ENCODE results near the gene KDR. TPM values are rescaled to one million over a fixed set of nuclear protein-coding genes. Genes with fewer than 3 reads are reported as not detected.

KDR gene
- total and polyA plus RNA-seq, 12 donors: 9.3 to 45.7 (median 23.4) TPM

DNA sequence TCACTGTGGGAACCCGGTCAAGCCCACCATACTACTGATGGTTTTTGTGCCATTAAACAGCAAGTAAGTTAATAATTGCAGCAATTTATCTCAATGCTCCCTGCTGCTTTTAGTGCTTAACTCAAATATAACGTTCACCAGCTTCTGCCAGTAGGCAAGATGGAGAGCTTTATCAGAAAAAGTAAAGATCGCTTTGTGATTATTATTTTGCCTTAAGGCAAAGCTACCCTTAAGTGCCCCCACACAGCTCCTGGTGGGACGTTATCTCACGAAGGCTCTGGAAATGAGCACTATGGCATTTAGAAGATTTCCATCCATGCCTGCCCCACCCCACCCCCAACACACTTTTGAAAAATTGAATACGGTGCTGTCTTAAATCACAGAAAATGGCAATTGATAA lies 59.4 kb downstream of the KDR start:
- TF ChIP-seq, protein P1, sequence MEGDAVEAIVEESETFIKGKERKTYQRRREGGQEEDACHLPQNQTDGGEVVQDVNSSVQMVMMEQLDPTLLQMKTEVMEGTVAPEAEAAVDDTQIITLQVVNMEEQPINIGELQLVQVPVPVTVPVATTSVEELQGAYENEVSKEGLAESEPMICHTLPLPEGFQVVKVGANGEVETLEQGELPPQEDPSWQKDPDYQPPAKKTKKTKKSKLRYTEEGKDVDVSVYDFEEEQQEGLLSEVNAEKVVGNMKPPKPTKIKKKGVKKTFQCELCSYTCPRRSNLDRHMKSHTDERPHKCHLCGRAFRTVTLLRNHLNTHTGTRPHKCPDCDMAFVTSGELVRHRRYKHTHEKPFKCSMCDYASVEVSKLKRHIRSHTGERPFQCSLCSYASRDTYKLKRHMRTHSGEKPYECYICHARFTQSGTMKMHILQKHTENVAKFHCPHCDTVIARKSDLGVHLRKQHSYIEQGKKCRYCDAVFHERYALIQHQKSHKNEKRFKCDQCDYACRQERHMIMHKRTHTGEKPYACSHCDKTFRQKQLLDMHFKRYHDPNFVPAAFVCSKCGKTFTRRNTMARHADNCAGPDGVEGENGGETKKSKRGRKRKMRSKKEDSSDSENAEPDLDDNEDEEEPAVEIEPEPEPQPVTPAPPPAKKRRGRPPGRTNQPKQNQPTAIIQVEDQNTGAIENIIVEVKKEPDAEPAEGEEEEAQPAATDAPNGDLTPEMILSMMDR (IDR thresholded peaks at IDR 0.05): no peak
- H3K4me3 ChIP-seq: no peak overlapping the region
- 68 to 72% methylated on average over 6 of the region's 6 CpGs for WGBS, 2 donors
- ATAC-seq: no peak
- H3K27me3 ChIP-seq: no peaks in the 10 kb centered on the region
- intact Hi-C loops (cut with DNase I): no loop called here
- H3K9me3 ChIP-seq: no peaks in the 10 kb centered on the region
- H3K36me3 ChIP-seq: no peaks in the 10 kb centered on the region
- H3K27ac ChIP-seq: no peak overlapping the region
- DNase-seq: no peak
- peaks cover 0 to 22% (median 4%) of the 10 kb centered on the region in 9 donors for H3K4me1 ChIP-seq

DNA sequence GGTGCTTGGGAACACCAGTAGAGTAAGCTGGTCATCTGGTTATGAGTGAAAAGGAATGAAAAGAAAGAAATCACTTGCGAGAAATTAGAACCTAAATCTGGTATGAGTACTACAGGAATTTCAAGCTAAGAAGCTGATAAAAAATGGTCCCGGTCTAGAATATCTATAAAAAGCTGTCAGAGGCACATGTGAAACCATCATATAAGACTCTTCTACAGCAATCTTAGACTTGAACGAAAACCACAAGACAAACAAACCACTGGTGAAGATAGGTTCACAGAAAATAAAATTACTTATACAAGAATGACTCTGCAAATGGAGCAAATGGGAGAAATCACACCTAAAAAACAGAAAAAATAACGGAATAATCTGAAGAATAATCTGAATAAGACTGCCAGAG lies 69.9 kb downstream of the KDR start:
- DNase-seq: no peak
- TF ChIP-seq, protein P1 (IDR thresholded peaks at IDR 0.05): no peak
- Histone ChIP-seq H3K4me3 (no peak overlapping the region), H3K9me3 (peaks cover 0 to 14% (median 0%) of the 10 kb centered on the region in 11 donors), H3K36me3 (no peaks in the 10 kb centered on the region), H3K27me3 (no peaks in the 10 kb centered on the region), H3K4me1 (peaks cover 0 to 18% (median 6%) of the 10 kb centered on the region in 9 donors), H3K27ac (no peak overlapping the region)
- intact Hi-C loops (cut with DNase I): no loop called here
- 74% methylated on average over 4 of the region's 4 CpGs for WGBS, 2 donors
- no peak for ATAC-seq

DNA sequence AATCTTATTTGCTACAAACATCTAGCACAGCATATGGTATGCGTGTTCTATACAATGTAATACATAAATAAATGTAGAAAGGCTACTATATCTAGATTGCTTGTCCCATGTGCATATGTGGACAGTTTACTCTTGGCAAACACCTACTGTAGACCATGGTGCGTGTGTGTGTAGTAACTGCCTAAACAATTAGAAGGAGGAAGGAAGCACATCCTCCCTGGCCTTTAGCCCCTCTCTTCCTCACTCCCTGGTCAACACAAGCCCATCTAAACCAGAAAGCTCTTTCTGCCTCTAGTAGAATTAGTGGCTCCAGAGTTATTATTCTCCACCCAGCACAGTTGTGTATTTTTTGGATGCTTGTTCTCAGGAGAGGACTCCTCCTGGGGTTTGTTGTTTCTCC lies 73.9 kb downstream of the KDR start:
- H3K27me3 ChIP-seq: no peaks in the 10 kb centered on the region
- no peaks in the 10 kb centered on the region for H3K36me3 ChIP-seq
- peaks cover 0 to 25% (median 6%) of the 10 kb centered on the region in 9 donors for H3K4me1 ChIP-seq
- TF ChIP-seq, protein P1 (IDR thresholded peaks at IDR 0.05): no peak
- peak in 1 of 2 donors; percentile 27 for DNase-seq
- no peak overlapping the region for H3K4me3 ChIP-seq
- intact Hi-C loops (cut with DNase I): no loop called here
- WGBS, 2 donors: 55 to 70% methylated on average over 2 of the region's 2 CpGs
- H3K27ac ChIP-seq: peak overlapping the region in 9 of 10 donors; percentile 15 to 82 (median 54)
- peaks cover 0 to 25% (median 10%) of the 10 kb centered on the region in 11 donors for H3K9me3 ChIP-seq
- peak; percentile 55 to 94 (median 82) for ATAC-seq

DNA sequence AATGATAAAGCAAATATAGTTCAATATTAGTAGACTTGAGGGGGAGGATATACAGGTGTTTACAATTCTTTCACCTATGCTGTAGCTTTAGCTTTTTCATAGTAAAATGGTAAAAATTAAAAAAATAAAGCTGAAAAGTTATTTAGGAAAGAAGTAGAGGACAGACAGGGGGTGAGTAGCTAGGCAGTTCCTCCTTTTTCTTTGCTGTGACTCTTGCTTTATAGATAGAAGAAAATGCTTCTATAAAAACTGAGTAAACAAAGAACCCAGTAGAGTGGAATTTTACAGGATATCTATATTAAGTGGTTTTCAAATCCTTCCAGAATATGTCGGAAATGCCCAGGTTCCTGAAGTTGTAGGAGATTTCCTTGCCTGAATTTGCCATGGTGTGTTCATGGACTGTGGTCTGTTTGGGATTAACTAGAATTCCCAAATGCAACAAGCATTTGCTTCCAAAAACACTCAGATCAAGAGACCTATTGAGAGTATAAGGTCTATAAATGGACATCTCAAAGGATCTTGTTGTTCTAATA lies 74.9 kb downstream of the KDR start:
- intact Hi-C loops (cut with DNase I): no loop called here
- H3K27me3 ChIP-seq: no peaks in the 10 kb centered on the region
- ATAC-seq: peak in 3 of 8 donors; percentile 61 to 70 (median 65)
- TF ChIP-seq, protein P1 (IDR thresholded peaks at IDR 0.05): no peak
- H3K9me3 ChIP-seq: peaks cover 0 to 30% (median 10%) of the 10 kb centered on the region in 11 donors
- no peak overlapping the region for H3K4me3 ChIP-seq
- peak overlapping the region in 9 of 10 donors; percentile 15 to 82 (median 52) for H3K27ac ChIP-seq
- H3K36me3 ChIP-seq: no peaks in the 10 kb centered on the region
- DNase-seq: no peak
- WGBS, 2 donors: 59 to 61% methylated on average over 1 of the region's 1 CpG
- peaks cover 0 to 25% (median 6%) of the 10 kb centered on the region in 9 donors for H3K4me1 ChIP-seq

Data from heart right ventricle (tissue), 16 donors.